ENCODE measurements around the gene SLCO4C1.

SLCO4C1 gene

DNA sequence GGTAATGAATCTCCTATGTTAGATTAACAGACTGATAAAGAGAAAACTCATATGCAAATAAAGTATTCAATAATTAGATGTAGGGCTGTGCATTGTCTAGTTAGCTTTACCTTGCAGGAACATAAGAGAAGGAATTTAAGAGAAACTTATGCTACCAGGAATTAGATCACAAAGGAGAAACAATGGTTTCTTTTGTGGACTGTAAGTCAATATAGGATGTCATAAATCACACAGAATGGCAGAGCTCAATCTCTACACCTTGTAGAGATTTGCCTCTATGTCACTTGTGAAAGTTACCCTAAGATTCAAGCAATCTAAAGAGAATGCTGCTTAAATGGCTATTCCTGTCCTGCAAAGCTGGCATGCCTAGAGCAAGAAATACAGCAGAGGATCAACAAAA lies 26.0 kb downstream of the SLCO4C1 start:
- DNase-seq, result no peak

DNA sequence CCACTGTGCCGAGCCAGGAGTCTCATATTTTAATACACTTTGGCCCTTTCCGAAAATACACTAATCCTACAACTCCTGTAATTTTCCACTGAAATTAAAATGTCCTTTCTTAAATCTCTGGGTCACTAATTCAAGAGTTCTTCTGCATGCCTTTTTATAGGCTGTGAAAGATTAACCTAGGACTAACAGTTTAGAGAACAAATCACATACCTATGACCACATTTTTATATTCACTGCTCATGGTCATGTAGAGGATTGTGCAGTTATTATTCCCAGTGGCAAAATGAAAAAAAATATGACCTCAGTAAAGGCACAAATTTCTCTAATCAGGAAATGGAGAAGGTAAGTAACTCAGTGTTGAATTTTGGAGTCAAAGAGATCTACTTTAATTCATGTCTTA lies 33.4 kb downstream of the SLCO4C1 start:
- DNase-seq, result no peak

DNA sequence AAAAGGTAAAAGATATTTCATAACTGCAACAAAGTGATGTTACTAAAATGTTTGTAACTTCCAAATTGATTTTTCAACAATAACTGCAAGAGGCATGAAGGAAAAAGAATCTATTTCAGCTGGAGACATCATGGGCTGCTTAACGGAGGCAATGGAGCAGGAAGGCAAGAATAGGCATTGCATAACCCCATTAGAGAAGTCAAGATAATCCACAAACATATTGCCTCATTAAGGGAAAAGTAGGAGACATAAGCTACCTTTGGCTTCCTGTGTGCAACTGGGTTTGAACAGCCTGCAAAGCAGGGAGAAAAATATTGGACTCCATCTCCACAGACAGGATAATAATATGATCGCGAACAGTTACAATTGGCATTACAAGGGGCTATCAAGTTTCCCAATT lies 46.7 kb downstream of the SLCO4C1 start:
- DNase-seq, result no peak

DNA sequence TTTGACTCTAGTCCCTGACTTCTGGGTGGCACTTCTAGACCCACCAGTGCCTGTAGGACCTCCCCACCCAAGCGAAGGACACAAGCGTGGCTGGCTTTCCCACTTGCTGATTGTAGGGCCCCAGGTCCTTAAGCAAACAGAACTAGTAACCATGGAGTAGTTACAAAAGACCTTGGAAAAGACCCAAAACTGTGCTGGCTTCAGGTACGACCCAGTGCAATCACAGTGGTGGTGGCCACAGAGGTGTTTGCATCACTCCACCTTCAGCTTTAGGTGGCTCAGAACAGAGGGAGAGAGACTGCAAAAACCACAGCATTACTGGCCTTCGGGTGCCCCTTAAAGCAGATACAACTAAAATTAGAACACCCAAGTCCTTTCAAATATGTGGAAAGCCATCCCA lies 52.9 kb downstream of the SLCO4C1 start:
- no peak for DNase-seq

DNA sequence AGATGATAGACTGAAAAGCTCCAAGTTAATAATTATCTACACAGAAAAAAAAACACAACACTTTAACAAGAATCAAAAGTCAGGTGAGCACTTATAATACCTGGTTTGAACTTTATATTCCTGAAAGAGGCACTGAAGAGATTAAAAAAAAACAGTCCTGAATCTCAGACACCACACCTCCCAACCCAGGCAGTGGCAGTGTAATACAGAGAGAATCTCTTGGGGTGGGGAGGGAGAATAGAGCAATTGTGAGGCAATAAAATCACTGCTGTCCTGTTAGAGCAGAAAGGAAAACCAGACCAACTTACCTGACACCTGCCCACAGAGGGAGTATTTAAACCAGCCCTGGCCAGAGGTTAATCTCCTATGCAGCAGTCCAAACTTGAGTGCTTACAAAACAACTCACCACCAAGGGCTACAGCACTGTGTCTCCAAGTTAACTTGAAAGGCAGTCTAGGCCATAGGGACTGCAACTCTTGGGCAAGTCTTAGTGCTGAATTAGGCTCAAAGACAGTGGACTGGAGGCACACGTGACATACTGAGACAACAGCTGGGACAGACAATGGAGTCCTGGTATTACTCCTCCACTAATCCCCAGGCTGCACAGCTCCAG lies 54.2 kb downstream of the SLCO4C1 start:
- DNase-seq, result peak; percentile 61

DNA sequence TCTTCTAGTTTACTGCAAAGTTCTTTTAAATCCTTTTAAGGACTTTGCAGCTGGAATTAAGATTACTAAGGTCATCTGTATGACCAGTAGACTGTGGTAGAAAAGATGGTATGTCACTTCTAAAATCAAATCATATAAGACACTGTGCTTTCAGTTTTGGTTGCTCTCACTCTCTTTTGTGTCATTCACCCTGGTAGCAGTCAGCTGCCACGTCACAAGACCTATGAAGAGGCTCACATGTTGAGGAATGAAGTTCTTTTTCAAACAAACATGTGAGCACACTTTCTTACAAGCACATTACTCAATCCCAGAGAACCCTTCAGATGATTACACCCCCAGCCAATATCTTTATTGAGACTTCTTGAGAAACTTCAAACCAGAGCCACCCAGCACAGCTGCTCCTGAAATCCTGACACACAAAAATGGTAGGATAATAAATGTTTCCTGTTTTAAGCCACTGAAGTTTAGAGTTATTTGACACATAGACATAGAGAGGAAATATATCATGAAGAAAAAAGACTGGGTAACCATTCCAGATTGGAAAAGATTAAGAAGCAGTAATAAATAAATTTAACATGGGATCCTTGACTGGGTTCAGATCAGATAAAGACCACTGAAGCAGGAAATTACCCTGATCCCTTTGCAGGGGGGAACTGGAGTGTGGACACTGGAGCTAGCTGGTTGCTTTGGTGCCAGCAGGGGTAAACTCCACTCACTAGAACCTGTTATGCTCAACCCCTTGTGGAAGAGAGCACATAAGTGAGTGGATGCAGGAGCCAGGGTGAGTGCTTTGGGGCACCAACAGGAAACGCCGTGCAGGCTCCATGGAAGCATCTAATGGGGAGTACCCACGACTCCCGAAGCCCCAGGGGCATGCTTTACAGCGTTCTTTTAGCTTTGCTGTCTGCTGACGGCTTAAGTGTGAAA lies 64.1 kb downstream of the SLCO4C1 start:
- no peak for DNase-seq

DNA sequence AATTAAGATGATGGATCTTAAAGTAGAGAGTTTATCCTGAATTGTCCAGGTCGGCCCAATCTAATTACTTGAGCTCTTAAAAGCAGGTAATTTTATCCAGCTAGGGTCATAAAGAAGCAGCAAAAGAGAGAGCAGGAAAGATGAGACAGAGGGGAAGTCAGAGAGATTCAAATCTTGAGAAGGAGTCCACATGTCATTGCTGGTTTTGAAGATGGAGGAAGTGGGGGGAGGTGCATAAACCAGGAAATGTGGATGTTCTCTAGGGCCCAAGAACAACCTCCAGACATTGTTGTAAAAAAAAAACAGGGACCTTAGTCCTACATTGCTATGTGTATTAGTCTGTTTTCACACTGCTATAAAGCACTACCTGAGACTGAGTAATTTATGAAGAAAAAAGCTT lies 66.4 kb downstream of the SLCO4C1 start:
- no peak for DNase-seq

DNA sequence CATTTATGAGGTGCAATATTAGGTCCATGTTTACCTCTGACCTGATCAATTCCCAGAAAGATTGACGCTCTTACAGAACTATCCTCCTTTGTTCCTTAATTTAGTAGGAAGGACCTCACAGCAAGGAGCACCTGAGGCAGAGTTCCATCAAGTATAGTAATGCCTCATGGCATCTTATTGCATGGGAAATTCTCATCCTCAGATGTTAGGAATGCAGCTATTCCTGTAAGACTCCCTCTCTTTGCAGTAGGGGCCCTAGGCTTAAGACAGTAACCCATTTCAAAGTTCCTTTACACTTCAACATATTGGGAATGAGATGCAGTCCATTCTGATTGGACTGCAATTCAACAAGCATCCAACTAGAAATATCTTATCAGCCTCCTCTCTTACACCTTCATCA lies 69.8 kb downstream of the SLCO4C1 start:
- DNase-seq, result no peak

DNA sequence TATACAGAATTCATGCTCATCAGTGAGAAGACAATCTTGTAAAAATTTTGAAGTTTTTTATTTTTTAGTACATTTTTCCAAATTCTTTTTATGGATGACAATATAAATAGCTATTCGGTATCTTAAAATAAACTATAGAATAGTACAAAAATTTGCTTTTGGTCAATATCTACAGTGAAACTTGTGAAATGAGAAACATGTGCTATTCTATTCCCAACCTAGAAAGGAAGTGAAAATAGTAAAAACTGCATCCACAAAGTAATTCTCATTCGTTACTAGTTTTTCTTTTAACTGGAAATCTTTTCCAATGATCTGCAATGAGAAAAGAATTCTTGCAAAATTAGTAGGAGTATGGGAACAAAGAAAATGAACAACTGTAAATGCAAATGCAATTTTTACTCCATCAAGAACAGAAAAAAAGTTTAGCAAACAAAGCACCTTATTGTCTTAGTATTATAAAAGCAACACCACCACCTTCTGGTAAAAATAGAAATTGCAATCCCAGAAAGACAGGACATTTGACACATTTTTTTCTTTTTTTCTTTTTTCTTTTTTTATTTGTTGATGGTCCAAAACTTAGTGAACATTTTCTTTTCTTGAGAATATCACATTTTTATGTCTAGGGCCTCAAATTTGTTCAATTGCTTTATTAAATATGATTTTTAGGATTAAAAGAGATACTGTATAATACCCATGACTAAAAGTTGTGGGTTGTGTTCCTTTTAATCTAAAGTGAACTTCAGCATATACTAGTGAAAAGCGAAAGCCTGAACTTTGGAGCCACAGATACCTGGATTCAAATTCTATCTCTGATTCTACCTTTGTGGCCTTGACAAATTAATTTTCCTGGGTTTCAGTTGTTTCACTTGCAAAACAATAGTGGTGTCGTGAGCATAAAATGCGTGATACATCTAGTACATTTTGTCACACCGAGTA lies 72.3 kb downstream of the SLCO4C1 start:
- DNase-seq, result peak; percentile 87

DNA sequence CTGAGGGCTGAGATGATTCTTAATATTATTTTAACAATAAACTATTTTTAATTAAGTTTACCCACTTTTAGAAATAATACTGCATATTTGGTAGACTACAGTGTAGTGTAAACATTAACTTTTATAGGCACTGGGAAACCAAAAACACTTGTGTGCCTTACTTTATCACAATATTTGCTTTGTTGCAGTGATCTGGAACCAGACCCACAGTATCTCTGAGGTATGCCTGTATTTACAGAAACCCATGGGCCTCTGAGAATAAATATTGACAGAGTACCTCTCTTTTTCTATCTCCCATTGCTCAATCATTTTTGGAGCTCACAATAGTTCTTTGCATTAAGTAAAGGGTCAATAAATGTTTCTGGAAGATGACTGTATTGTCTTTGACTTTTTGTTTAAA lies 73.3 kb downstream of the SLCO4C1 start:
- peak; percentile 93 for DNase-seq

DNA sequence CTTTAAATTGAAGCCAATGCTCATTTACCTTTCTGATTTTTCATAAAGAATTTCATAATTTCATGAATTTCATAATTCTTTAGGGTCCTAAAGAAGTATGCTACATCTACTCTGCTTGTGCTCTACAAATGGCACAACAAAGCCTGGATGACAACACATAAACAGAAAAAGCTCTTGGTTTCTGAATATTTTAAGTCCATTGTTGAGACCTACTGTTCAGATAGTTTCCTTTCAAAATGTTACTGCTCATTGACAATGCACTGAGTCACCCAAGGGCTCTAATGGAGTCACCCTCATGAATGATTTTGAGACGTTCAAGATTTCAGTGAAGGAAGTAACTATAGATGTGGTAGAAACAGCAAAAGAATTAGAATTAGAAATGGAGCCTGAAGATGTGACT lies 74.1 kb downstream of the SLCO4C1 start:
- DNase-seq, result peak; percentile 13

DNA sequence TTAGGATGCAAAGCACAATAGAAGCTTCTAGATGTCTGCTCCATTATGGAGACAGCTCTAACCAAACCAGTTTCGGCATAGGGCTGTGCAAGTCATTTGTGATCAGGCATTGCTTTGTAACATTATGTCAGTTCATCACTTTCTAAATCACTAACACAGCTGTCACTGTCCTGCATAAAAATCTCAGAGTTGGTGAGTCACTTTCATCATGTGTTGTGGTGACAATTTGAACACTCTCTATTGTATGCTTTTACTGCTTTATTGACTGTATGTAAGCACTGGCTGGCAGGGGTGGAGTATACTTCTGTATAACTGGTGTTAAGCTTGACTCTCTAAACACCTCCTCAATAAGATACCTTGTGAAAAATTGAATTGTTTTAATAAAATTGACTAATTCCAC lies 77.9 kb downstream of the SLCO4C1 start:
- peak; percentile 88 for DNase-seq

DNA sequence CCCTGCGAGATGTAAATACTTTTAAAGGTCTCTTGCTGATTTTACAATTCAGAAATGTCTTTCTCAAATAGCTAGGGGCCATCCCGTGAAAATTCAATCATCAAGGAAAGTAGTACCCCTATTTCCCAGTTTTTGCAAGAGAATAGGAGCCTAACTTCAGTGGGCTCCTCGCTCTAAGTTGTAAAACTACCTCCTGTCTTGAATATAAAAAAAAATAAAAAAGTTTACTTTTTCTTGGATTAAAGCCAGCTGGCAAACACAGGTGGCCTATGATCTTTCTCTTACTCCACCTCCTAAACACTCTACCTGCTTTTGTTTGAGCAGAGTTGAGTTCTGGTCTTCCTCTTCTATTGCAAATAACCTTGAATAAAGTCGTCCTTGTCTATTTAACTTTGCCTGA lies 79.4 kb downstream of the SLCO4C1 start:
- DNase-seq, result peak; percentile 64

DNA sequence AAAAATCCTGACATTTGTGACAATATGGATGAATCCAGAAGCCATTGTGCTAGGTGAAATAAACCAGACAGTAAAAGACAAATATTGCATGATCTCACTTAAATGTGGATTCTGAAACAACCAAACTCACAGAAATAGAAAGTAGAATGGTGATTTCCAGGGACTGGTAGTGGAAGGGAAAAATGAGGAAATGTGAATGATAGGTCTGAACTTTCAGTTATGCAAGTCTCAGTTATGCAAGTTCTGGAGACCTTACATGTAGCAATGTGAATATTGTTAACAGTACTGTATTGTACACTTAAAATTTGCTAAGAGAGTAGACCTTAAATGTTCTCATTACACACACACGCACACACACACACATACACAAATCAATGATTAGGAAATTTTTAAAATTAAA lies 84.9 kb downstream of the SLCO4C1 start:
- no peak for DNase-seq

DNA sequence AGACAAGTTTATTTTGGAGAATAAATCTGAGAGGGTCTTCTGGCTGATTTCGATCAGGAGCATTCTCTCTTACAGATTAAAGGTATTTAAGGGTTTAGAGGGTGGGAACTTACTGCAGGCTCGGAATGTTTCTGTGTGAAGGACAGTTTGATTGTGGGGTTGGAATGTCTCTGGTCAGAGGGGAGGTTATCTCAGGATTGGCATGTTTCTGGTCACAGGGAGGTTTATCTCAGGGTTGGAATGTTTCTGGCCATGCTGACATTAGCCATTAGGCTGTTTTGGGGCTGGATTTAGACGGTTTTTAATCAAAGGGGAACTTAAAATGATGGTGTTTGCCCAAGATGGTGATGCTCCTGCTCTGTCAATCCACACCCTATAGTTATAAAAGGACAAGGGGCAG lies 95.2 kb downstream of the SLCO4C1 start:
- DNase-seq, result no peak

DNA sequence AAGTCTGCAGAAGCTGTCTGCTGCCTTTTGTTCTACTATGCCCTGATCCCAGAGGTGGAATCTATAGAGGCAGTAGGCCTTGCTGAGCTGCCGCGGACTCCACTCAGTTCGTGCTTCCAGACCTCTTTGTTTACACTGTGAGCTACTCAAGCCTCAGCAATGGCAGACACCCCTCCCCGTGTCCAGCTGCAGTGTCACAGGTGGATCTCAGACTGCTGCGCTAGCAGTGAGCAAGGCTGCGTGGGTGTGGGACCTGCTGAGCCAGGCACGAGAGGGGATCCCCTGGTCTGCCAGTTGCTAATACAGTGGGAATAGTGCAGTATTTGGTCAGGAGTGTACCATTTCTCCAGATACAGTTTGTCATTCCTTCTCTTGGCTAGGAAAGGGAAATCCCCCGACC lies 99.6 kb downstream of the SLCO4C1 start:
- peak; percentile 83 for DNase-seq
